Measurements from ENCODE around the gene NPTX1.

The NPTX1 gene

GRCh38 chr17:80452173-80452915, 24.1 kb downstream of the NPTX1 start:
- DNase-seq (ENCODE audit: extremely low read depth, low read depth), result no peak
- no peak overlapping the region for H3K4me3 ChIP-seq (replicated peaks; ENCODE audit: low read depth, low read length)
- TF ChIP-seq, protein P1, sequence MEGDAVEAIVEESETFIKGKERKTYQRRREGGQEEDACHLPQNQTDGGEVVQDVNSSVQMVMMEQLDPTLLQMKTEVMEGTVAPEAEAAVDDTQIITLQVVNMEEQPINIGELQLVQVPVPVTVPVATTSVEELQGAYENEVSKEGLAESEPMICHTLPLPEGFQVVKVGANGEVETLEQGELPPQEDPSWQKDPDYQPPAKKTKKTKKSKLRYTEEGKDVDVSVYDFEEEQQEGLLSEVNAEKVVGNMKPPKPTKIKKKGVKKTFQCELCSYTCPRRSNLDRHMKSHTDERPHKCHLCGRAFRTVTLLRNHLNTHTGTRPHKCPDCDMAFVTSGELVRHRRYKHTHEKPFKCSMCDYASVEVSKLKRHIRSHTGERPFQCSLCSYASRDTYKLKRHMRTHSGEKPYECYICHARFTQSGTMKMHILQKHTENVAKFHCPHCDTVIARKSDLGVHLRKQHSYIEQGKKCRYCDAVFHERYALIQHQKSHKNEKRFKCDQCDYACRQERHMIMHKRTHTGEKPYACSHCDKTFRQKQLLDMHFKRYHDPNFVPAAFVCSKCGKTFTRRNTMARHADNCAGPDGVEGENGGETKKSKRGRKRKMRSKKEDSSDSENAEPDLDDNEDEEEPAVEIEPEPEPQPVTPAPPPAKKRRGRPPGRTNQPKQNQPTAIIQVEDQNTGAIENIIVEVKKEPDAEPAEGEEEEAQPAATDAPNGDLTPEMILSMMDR (IDR thresholded peaks at IDR 0.05; ENCODE audit: low read depth, low read length, missing control alignments), result no peak

DNA sequence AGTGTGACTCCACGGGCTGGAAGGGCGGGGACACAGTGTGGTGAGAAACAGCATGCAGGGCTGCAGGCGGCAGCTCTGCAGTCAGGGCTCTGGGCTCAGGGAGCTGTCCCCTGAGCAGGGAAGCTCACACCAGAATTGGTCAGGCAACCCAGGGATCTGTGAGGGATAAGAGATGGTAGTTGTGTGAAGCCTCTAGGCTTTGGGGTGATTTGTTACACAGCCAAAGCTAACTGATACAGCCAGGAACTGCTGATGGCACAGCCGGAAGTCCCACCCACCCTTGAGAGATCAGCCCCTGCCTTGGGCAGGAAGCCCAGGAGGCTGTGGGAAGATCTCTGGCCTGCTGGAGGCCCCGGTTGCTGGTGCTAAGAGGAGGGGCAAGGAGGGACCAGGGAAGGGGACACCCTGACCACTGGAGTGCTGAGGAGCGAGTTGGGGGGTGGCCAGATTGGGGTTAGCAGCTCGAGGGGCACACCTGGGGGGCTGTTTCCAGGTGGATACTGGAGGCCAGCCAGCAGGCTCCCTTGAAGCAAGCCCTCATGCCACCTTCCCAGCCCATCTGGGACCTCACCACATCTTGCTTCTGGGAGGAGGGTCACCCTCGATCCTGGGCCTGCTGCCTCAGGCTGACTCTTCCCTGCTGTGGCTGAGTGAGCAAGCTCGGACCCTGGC, 25.2 kb downstream of the NPTX1 start:
- TF ChIP-seq, protein P1 (IDR thresholded peaks at IDR 0.05; ENCODE audit: low read depth, low read length, missing control alignments), result no peak
- DNase-seq (ENCODE audit: extremely low read depth, low read depth), result no peak
- H3K4me3 ChIP-seq (replicated peaks; ENCODE audit: low read depth, low read length), result no peak overlapping the region

GRCh38 chr17:80449930-80450576, 26.4 kb downstream of the NPTX1 start:
- TF ChIP-seq, protein P1 (IDR thresholded peaks at IDR 0.05; ENCODE audit: low read depth, low read length, missing control alignments), result no peak
- H3K4me3 ChIP-seq (replicated peaks; ENCODE audit: low read depth, low read length), result no peak overlapping the region
- no peak for DNase-seq (ENCODE audit: extremely low read depth, low read depth)

GRCh38 chr17:80449194-80449929, 27.0 kb downstream of the NPTX1 start:
- TF ChIP-seq, protein P1 (IDR thresholded peaks at IDR 0.05; ENCODE audit: low read depth, low read length, missing control alignments), result no peak
- DNase-seq (ENCODE audit: extremely low read depth, low read depth), result no peak
- no peak overlapping the region for H3K4me3 ChIP-seq (replicated peaks; ENCODE audit: low read depth, low read length)

GRCh38 chr17:80447790-80448189, 28.6 kb downstream of the NPTX1 start:
- H3K4me3 ChIP-seq (replicated peaks; ENCODE audit: low read depth, low read length), result no peak overlapping the region
- TF ChIP-seq, protein P1 (IDR thresholded peaks at IDR 0.05; ENCODE audit: low read depth, low read length, missing control alignments), result no peak
- no peak for DNase-seq (ENCODE audit: extremely low read depth, low read depth)

DNA sequence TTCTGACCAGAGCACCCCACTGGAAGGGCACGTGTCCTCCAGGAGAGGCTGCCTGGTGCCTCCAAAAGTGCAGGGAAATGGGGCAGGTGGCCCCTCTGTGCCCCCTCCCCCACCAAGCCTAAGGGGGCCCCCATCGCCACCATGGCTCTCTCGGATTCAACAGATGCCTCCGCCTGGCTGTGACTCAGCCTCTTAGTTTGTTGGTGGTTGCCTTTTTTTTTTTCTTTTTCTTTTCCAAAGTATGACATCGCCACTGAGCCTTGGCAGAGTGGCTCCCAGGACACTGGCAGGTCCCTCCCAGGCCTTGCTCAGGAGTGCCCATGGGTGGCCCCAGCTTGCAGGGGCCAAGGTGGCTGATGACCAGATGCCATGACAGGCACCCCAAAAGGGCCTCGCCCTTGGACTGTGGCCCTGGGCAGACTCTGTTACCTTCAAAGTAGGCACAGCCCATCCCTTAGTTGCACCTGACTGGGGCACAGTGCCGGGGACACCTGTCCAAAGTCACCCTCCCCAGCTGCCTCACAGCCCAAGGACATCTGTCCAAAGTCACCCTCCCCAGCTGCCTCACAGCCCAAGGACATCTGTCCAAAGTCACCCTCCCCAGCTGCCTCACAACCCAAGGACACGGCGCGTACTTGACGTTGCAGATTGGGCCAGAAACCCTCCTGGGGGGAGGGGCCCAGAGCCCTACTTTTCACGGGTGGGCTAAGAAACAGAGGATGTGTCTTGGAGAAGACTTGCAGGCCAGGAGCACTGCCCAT, 29.6 kb downstream of the NPTX1 start:
- DNase-seq (ENCODE audit: extremely low read depth, low read depth), result no peak
- no peak overlapping the region for H3K4me3 ChIP-seq (replicated peaks; ENCODE audit: low read depth, low read length)
- TF ChIP-seq, protein P1 (IDR thresholded peaks at IDR 0.05; ENCODE audit: low read depth, low read length, missing control alignments), result no peak
